ENCODE measurements around the gene CEMIP. TPM values are rescaled to one million over a fixed set of nuclear protein-coding genes. Genes with fewer than 3 reads are reported as not detected.

CEMIP gene
- total RNA-seq, 4 donors from 2014 or later: 5.4 to 9.2 (median 8.7) TPM

DNA sequence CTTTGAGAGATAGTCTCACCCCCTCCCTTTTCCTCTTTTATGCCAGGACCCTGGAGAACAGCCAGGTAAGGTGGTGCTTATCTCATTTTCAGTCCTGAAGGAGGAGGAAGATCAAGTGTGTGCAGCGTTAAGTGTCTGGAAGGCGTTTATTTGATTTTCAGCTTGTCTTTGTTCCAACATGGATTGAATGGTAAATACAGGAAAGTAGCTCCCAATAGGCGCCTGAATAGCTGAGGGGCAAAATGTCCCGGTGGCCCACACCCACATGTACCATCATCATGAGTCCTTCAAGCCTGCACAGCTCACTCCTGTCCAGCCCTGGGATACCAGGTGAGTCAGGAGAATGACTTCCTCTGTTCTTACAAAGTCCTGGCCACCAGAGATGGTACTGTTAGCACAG, 73.5 kb downstream of the CEMIP start:
- Histone ChIP-seq H3K27me3 (no peaks in the 10 kb centered on the region), H3K4me3 (no peak overlapping the region), H3K4me1 (peaks cover 36% of the 10 kb centered on the region), H3K36me3 (no peaks in the 10 kb centered on the region), H3K27ac (no peak overlapping the region), H3K9me3 (no peaks in the 10 kb centered on the region)
- no peak for TF ChIP-seq POLR2A (IDR thresholded peaks at IDR 0.05)
- TF ChIP-seq EP300 (IDR thresholded peaks at IDR 0.05): no peak
- no peak for TF ChIP-seq POLR2AphosphoS5 (IDR thresholded peaks at IDR 0.05)
- TF ChIP-seq, protein P1, sequence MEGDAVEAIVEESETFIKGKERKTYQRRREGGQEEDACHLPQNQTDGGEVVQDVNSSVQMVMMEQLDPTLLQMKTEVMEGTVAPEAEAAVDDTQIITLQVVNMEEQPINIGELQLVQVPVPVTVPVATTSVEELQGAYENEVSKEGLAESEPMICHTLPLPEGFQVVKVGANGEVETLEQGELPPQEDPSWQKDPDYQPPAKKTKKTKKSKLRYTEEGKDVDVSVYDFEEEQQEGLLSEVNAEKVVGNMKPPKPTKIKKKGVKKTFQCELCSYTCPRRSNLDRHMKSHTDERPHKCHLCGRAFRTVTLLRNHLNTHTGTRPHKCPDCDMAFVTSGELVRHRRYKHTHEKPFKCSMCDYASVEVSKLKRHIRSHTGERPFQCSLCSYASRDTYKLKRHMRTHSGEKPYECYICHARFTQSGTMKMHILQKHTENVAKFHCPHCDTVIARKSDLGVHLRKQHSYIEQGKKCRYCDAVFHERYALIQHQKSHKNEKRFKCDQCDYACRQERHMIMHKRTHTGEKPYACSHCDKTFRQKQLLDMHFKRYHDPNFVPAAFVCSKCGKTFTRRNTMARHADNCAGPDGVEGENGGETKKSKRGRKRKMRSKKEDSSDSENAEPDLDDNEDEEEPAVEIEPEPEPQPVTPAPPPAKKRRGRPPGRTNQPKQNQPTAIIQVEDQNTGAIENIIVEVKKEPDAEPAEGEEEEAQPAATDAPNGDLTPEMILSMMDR (IDR thresholded peaks at IDR 0.05): no peak
- 63% methylated on average over 4 of the region's 4 CpGs for WGBS
- DNase-seq (ENCODE audit: low spot score in 2 of 2): no peak

DNA sequence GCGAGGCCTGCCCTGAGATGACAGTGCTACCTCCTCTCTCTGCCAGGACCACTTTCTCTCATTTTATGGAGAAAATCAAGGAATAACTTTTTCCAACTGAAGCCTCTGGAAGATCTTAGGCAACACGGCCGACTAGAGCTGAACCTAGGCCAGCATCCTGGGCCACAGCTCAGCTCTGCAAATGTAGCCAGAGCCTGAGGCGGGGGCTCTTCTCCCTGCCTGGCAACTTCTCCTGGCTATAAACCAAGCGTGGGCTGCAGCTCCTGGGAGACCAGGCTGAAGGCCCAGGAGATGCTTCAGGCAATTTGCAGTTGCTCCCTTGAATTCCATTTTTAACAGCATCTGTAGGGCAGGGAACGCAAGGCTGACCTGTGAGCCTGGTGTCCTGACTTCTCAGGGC, 74.9 kb downstream of the CEMIP start:
- Histone ChIP-seq H3K27me3 (no peaks in the 10 kb centered on the region), H3K4me1 (peaks cover 35% of the 10 kb centered on the region), H3K9me3 (no peaks in the 10 kb centered on the region), H3K4me3 (no peak overlapping the region), H3K27ac (no peak overlapping the region), H3K36me3 (no peaks in the 10 kb centered on the region)
- no peak for DNase-seq (ENCODE audit: low spot score in 2 of 2)
- no peak for TF ChIP-seq POLR2AphosphoS5 (IDR thresholded peaks at IDR 0.05)
- TF ChIP-seq, protein P1 (IDR thresholded peaks at IDR 0.05): no peak
- no peak for TF ChIP-seq POLR2A (IDR thresholded peaks at IDR 0.05)
- WGBS: 21% methylated on average over 6 of the region's 6 CpGs

DNA sequence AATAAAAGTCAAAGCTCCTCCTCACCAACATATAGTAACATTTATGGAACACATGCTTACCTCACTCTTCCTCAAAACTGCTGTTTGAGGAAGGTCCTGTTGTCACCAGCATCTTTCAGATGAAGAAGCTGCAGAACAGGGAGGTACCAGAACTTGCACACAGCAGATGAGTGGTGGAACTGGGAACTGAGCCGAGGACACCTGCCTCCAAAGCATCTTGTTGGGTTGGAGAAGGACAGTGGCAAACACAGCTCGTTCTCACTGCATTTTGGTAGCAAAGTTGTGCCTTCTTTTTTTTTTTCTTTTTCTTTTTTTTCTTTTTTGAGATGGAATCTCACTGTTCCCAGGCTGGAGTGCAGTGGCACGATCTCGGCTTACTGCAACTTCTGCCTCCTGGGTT, 76.0 kb downstream of the CEMIP start:
- Histone ChIP-seq H3K9me3 (no peaks in the 10 kb centered on the region), H3K4me1 (peaks cover 30% of the 10 kb centered on the region), H3K27me3 (no peaks in the 10 kb centered on the region), H3K36me3 (no peaks in the 10 kb centered on the region), H3K27ac (no peak overlapping the region), H3K4me3 (no peak overlapping the region)
- no peak for TF ChIP-seq POLR2AphosphoS5 (IDR thresholded peaks at IDR 0.05)
- TF ChIP-seq, protein P1 (IDR thresholded peaks at IDR 0.05): no peak
- TF ChIP-seq EP300 (IDR thresholded peaks at IDR 0.05): no peak
- TF ChIP-seq POLR2A (IDR thresholded peaks at IDR 0.05): no peak
- 90% methylated on average over 4 of the region's 4 CpGs for WGBS
- no peak for DNase-seq (ENCODE audit: low spot score in 2 of 2)

DNA sequence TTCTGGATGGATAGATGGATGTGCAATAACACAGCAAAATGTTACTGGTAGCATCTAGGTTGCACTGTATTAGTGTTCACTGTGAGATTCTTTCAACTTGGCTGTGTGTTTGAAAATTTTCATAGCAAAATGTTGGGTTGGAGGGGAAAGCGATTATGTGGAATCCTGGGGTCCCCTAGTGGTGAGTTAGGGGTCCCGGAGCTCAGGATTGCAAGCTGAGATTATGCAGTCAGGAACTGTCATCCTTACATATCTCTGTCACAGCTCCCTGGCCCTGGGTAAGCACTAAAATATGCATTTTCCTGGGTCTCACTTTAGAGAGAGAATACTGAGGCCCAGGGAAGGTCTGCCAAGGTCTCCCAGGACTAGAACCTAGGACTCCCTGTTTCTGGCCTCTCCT, 77.2 kb downstream of the CEMIP start:
- no peak overlapping the region for H3K4me3 ChIP-seq
- H3K27me3 ChIP-seq: no peaks in the 10 kb centered on the region
- no peak overlapping the region for H3K27ac ChIP-seq
- TF ChIP-seq POLR2AphosphoS5 (IDR thresholded peaks at IDR 0.05): no peak
- no peak for TF ChIP-seq EP300 (IDR thresholded peaks at IDR 0.05)
- TF ChIP-seq, protein P1 (IDR thresholded peaks at IDR 0.05): no peak
- no peak for TF ChIP-seq POLR2A (IDR thresholded peaks at IDR 0.05)
- H3K9me3 ChIP-seq: no peaks in the 10 kb centered on the region
- H3K4me1 ChIP-seq: peaks cover 30% of the 10 kb centered on the region
- 71% methylated on average over 2 of the region's 2 CpGs for WGBS
- DNase-seq (ENCODE audit: low spot score in 2 of 2): no peak
- H3K36me3 ChIP-seq: no peaks in the 10 kb centered on the region

DNA sequence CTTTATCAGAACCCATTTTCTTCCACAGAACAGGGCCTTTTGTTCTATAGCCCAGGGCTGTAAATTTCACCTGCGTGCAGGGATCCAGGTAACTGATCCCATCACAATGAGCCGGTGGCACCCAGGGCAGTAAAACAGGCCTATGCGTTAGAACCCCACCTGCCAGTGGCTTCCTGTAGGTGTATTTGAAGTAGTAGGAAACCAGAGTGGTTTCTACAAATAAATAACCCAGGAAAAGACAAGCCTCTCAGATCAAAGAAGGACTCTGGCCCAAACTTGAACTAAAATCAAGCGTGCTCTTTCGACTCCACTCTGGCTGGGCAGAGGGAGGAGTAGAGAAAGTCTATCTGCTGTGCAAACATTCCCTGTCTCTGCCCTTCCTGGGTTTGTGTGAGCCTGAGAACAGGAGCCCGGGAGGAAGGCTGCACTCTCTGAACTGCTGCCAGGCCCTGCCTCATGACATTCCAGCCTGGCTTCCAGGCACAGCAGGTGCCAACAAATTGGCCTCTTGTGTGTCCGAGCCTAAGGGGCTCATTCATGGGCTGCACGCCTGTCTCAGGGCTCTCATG, 77.7 kb downstream of the CEMIP start:
- Histone ChIP-seq H3K9me3 (no peaks in the 10 kb centered on the region), H3K36me3 (no peaks in the 10 kb centered on the region), H3K27me3 (no peaks in the 10 kb centered on the region), H3K27ac (no peak overlapping the region), H3K4me1 (peaks cover 30% of the 10 kb centered on the region), H3K4me3 (no peak overlapping the region)
- no peak for TF ChIP-seq POLR2AphosphoS5 (IDR thresholded peaks at IDR 0.05)
- TF ChIP-seq POLR2A (IDR thresholded peaks at IDR 0.05): no peak
- TF ChIP-seq, protein P1 (IDR thresholded peaks at IDR 0.05): no peak
- TF ChIP-seq EP300 (IDR thresholded peaks at IDR 0.05): no peak
- WGBS: 32% methylated on average over 8 of the region's 8 CpGs
- DNase-seq (ENCODE audit: low spot score in 2 of 2): no peak
